ENCODE measurements around the gene ARRDC4. TPM values are rescaled to one million over a fixed set of nuclear protein-coding genes. Genes with fewer than 3 reads are reported as not detected.

Gene ARRDC4
- total RNA-seq, 1 experiment from 2014 or later: 9.0 TPM

GRCh38 chr15:98013631-98014030 is 53.1 kb downstream of the ARRDC4 start:
- POLR2A ChIA-PET: no interaction called here
- no peaks in the 10 kb centered on the region for H3K4me1 Mint-ChIP-seq
- no peak for ATAC-seq
- no peak overlapping the region for H3K4me3 Mint-ChIP-seq
- no peaks in the 10 kb centered on the region for H3K9me3 Mint-ChIP-seq
- no peaks in the 10 kb centered on the region for H3K27me3 Mint-ChIP-seq (ENCODE audit: low read depth)
- no peak overlapping the region for H3K27ac Mint-ChIP-seq
- CTCF ChIA-PET: no interaction called here
- H3K36me3 Mint-ChIP-seq: no peaks in the 10 kb centered on the region
- TF ChIP-seq NFE2L1 (CRISPR knock-in tag; IDR thresholded peaks at IDR 0.05) (no peak), ZNF232 (CRISPR knock-in tag; IDR thresholded peaks at IDR 0.05) (no peak), E2F1 (CRISPR knock-in tag; IDR thresholded peaks at IDR 0.05) (no peak), CBFB (CRISPR knock-in tag; IDR thresholded peaks at IDR 0.05; ENCODE audit: low read depth) (no peak)
- TF ChIP-seq, protein P1, sequence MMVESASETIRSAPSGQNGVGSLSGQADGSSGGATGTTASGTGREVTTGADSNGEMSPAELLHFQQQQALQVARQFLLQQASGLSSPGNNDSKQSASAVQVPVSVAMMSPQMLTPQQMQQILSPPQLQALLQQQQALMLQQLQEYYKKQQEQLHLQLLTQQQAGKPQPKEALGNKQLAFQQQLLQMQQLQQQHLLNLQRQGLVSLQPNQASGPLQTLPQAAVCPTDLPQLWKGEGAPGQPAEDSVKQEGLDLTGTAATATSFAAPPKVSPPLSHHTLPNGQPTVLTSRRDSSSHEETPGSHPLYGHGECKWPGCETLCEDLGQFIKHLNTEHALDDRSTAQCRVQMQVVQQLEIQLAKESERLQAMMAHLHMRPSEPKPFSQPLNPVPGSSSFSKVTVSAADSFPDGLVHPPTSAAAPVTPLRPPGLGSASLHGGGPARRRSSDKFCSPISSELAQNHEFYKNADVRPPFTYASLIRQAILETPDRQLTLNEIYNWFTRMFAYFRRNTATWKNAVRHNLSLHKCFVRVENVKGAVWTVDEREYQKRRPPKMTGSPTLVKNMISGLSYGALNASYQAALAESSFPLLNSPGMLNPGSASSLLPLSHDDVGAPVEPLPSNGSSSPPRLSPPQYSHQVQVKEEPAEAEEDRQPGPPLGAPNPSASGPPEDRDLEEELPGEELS (CRISPR knock-in tag; IDR thresholded peaks at IDR 0.05): no peak
- TF ChIP-seq, protein P2, sequence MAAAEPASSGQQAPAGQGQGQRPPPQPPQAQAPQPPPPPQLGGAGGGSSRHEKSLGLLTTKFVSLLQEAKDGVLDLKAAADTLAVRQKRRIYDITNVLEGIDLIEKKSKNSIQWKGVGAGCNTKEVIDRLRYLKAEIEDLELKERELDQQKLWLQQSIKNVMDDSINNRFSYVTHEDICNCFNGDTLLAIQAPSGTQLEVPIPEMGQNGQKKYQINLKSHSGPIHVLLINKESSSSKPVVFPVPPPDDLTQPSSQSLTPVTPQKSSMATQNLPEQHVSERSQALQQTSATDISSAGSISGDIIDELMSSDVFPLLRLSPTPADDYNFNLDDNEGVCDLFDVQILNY (CRISPR knock-in tag; IDR thresholded peaks at IDR 0.05): no peak
- TF ChIP-seq, protein P3, sequence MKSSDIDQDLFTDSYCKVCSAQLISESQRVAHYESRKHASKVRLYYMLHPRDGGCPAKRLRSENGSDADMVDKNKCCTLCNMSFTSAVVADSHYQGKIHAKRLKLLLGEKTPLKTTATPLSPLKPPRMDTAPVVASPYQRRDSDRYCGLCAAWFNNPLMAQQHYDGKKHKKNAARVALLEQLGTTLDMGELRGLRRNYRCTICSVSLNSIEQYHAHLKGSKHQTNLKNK (CRISPR knock-in tag; IDR thresholded peaks at IDR 0.05): no peak
- no peak for DNase-seq (ENCODE audit: low spot score)

GRCh38 chr15:98017150-98017964 is 56.9 kb downstream of the ARRDC4 start:
- CTCF ChIA-PET: no interaction called here

More at GRCh38 chr15:98017150-98017964, 56.9 kb downstream of the ARRDC4 start:
- no peaks in the 10 kb centered on the region for H3K9me3 Mint-ChIP-seq
- POLR2A ChIA-PET: no interaction called here
- H3K4me3 Mint-ChIP-seq: no peak overlapping the region
- no peaks in the 10 kb centered on the region for H3K36me3 Mint-ChIP-seq
- ATAC-seq (no peak), DNase-seq (ENCODE audit: low spot score) (peak; percentile 10)
- H3K27ac Mint-ChIP-seq: no peak overlapping the region
- H3K27me3 Mint-ChIP-seq (ENCODE audit: low read depth): no peaks in the 10 kb centered on the region
- TF ChIP-seq, protein P4, sequence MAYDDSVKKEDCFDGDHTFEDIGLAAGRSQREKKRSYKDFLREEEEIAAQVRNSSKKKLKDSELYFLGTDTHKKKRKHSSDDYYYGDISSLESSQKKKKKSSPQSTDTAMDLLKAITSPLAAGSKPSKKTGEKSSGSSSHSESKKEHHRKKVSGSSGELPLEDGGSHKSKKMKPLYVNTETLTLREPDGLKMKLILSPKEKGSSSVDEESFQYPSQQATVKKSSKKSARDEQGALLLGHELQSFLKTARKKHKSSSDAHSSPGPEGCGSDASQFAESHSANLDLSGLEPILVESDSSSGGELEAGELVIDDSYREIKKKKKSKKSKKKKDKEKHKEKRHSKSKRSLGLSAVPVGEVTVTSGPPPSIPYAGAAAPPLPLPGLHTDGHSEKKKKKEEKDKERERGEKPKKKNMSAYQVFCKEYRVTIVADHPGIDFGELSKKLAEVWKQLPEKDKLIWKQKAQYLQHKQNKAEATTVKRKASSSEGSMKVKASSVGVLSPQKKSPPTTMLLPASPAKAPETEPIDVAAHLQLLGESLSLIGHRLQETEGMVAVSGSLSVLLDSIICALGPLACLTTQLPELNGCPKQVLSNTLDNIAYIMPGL (CRISPR knock-in tag; IDR thresholded peaks at IDR 0.05): no peak
- TF ChIP-seq JAZF1 (CRISPR knock-in tag; IDR thresholded peaks at IDR 0.05) (no peak), EMX1 (CRISPR knock-in tag; IDR thresholded peaks at IDR 0.05) (no peak), ZNF317 (CRISPR knock-in tag; IDR thresholded peaks at IDR 0.05; ENCODE audit: borderline replicate concordance, low read depth) (no peak)
- TF ChIP-seq, protein P5, sequence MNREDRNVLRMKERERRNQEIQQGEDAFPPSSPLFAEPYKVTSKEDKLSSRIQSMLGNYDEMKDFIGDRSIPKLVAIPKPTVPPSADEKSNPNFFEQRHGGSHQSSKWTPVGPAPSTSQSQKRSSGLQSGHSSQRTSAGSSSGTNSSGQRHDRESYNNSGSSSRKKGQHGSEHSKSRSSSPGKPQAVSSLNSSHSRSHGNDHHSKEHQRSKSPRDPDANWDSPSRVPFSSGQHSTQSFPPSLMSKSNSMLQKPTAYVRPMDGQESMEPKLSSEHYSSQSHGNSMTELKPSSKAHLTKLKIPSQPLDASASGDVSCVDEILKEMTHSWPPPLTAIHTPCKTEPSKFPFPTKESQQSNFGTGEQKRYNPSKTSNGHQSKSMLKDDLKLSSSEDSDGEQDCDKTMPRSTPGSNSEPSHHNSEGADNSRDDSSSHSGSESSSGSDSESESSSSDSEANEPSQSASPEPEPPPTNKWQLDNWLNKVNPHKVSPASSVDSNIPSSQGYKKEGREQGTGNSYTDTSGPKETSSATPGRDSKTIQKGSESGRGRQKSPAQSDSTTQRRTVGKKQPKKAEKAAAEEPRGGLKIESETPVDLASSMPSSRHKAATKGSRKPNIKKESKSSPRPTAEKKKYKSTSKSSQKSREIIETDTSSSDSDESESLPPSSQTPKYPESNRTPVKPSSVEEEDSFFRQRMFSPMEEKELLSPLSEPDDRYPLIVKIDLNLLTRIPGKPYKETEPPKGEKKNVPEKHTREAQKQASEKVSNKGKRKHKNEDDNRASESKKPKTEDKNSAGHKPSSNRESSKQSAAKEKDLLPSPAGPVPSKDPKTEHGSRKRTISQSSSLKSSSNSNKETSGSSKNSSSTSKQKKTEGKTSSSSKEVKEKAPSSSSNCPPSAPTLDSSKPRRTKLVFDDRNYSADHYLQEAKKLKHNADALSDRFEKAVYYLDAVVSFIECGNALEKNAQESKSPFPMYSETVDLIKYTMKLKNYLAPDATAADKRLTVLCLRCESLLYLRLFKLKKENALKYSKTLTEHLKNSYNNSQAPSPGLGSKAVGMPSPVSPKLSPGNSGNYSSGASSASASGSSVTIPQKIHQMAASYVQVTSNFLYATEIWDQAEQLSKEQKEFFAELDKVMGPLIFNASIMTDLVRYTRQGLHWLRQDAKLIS (CRISPR knock-in tag; IDR thresholded peaks at IDR 0.05; ENCODE audit: borderline replicate concordance): no peak
- TF ChIP-seq, protein P6, sequence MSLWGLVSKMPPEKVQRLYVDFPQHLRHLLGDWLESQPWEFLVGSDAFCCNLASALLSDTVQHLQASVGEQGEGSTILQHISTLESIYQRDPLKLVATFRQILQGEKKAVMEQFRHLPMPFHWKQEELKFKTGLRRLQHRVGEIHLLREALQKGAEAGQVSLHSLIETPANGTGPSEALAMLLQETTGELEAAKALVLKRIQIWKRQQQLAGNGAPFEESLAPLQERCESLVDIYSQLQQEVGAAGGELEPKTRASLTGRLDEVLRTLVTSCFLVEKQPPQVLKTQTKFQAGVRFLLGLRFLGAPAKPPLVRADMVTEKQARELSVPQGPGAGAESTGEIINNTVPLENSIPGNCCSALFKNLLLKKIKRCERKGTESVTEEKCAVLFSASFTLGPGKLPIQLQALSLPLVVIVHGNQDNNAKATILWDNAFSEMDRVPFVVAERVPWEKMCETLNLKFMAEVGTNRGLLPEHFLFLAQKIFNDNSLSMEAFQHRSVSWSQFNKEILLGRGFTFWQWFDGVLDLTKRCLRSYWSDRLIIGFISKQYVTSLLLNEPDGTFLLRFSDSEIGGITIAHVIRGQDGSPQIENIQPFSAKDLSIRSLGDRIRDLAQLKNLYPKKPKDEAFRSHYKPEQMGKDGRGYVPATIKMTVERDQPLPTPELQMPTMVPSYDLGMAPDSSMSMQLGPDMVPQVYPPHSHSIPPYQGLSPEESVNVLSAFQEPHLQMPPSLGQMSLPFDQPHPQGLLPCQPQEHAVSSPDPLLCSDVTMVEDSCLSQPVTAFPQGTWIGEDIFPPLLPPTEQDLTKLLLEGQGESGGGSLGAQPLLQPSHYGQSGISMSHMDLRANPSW (CRISPR knock-in tag; conservative IDR thresholded peaks at IDR 0.05; ENCODE audit: low read depth): no peak
- TF ChIP-seq, protein P7, sequence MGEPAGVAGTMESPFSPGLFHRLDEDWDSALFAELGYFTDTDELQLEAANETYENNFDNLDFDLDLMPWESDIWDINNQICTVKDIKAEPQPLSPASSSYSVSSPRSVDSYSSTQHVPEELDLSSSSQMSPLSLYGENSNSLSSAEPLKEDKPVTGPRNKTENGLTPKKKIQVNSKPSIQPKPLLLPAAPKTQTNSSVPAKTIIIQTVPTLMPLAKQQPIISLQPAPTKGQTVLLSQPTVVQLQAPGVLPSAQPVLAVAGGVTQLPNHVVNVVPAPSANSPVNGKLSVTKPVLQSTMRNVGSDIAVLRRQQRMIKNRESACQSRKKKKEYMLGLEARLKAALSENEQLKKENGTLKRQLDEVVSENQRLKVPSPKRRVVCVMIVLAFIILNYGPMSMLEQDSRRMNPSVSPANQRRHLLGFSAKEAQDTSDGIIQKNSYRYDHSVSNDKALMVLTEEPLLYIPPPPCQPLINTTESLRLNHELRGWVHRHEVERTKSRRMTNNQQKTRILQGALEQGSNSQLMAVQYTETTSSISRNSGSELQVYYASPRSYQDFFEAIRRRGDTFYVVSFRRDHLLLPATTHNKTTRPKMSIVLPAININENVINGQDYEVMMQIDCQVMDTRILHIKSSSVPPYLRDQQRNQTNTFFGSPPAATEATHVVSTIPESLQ (CRISPR knock-in tag; IDR thresholded peaks at IDR 0.05): no peak
- no peaks in the 10 kb centered on the region for H3K4me1 Mint-ChIP-seq
